Naive thymus-derived CD8-positive, alpha-beta T cell (primary cell): ENCODE measurements around the gene ARPC2. TPM values are rescaled to one million over a fixed set of nuclear protein-coding genes. Genes with fewer than 3 reads are reported as not detected.

Source experiments
- ATAC-seq, 2 donors: fragments of 150-1000 bp; cut with Tn5 transposase in 1 of 2; sonication (Bioruptor Pico), chemical (Tn5 transposase) in 1 of 2; 1 replicate in 1 of 2; 2 replicates in 1 of 2; pipeline ENCODE4 v1.10.0; 2021; ENCODE audit warnings: mild to moderate bottlenecking in 2 of 2, moderate library complexity in 2 of 2
- POLR2A ChIA-PET: fragments of 350-600 bp; sonication (Branson Sonifier 250); formaldehyde crosslinking; loops from one replicate; lab custom pipeline; 2021; ENCODE audit warnings: antibody characterized with exemption; lab: Charles Lee
- DNase-seq, 10 donors: peaks; one replicate each; pipeline versions ENCODE4 v3.0.0 to v3.0.0-alpha.2; 2020 to 2022
- H3K27ac Mint-ChIP-seq, 10 donors: one replicate each; pipeline ENCODE4 v1.8.0; 2020 to 2022; ENCODE audit warnings: mild to moderate bottlenecking in 10 of 10, mixed read lengths in 10 of 10, moderate library complexity in 4 of 10, inconsistent platforms in 1 of 10
- H3K27me3 Mint-ChIP-seq, 5 donors: one replicate each; pipeline ENCODE4 v1.8.0; 2021 to 2022; ENCODE audit warnings: mixed read lengths in 5 of 5
- H3K36me3 Mint-ChIP-seq, 3 donors: one replicate each; pipeline ENCODE4 v1.8.0; 2020 to 2022; ENCODE audit warnings: mixed read lengths in 3 of 3, mild to moderate bottlenecking in 2 of 3, inconsistent platforms in 1 of 3
- H3K4me1 Mint-ChIP-seq, 4 donors: one replicate each; pipeline ENCODE4 v1.8.0; 2021 to 2022; ENCODE audit warnings: mixed read lengths in 4 of 4
- H3K4me3 Mint-ChIP-seq, 10 donors: one replicate each; pipeline ENCODE4 v1.8.0; 2020 to 2022; ENCODE audit warnings: mild to moderate bottlenecking in 10 of 10, mixed read lengths in 10 of 10, moderate library complexity in 6 of 10, inconsistent platforms in 1 of 10
- H3K9me3 Mint-ChIP-seq, 9 donors: one replicate each; pipeline ENCODE4 v1.8.0; 2020 to 2022; ENCODE audit warnings: mixed read lengths in 9 of 9, mild to moderate bottlenecking in 3 of 9, inconsistent platforms in 1 of 9, moderate library complexity in 1 of 9
- polyA plus RNA-seq, 3 donors: library from polyadenylated mRNA; unstranded; fragments of 300-500 nt; fragmentation: Illumina TruSeq; gene quantifications; one replicate each; pipeline ENCODE4 v1.2.3, GENCODE V29; 2021
- total RNA-seq, 8 experiments: library from RNA in 2 of 8; stranded (reverse) in 2 of 8; gene quantifications; one replicate each; pipeline ENCODE4 v1.2.3 and lab custom pipeline; 2021 to 2026

ARPC2 gene
- total and polyA plus RNA-seq, 5 experiments from 2014 or later = 425 to 865 (median 690) TPM

DNA sequence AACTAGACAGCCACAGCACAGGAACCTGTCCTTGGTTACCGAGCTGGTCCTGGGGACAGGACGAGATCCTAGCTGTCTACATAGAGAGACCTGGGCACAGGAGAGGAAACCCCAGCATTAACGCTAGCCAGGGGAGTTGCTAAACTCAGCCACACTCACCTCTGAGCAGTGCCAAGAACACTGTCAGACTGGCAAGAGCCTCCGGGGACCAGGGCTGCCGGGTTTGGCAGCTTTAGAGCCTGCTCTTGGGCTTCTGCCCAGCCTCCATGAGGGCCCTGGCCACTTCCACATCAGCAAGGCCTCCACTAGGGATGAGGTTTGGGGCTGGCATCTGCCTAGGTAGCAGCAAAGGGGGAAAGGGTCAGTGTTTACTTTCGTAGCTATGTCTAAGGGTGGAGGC lies 68.6 kb downstream of the ARPC2 start:
- Mint-ChIP-seq H3K4me3 (peak overlapping the region; percentile 90 to 99 (median 94)), H3K27ac (peak overlapping the region; percentile 97 to 100 (median 98)), H3K36me3 (peaks cover 0 to 11% (median 2%) of the 10 kb centered on the region in 3 donors), H3K9me3 (no peaks in the 10 kb centered on the region), H3K27me3 (no peaks in the 10 kb centered on the region), H3K4me1 (peaks cover 44 to 88% (median 83%) of the 10 kb centered on the region in 4 donors)
- no peak for DNase-seq
- POLR2A ChIA-PET = interaction anchor here (1.8 to 9.8 kb wide), 6 partner anchors 10 to 374 kb away, joined by 5 to 206 read pairs (median 9); partner anchors contain the start of genes AAMP, ARPC2, BCS1L and CATIP
- ATAC-seq = no peak

DNA sequence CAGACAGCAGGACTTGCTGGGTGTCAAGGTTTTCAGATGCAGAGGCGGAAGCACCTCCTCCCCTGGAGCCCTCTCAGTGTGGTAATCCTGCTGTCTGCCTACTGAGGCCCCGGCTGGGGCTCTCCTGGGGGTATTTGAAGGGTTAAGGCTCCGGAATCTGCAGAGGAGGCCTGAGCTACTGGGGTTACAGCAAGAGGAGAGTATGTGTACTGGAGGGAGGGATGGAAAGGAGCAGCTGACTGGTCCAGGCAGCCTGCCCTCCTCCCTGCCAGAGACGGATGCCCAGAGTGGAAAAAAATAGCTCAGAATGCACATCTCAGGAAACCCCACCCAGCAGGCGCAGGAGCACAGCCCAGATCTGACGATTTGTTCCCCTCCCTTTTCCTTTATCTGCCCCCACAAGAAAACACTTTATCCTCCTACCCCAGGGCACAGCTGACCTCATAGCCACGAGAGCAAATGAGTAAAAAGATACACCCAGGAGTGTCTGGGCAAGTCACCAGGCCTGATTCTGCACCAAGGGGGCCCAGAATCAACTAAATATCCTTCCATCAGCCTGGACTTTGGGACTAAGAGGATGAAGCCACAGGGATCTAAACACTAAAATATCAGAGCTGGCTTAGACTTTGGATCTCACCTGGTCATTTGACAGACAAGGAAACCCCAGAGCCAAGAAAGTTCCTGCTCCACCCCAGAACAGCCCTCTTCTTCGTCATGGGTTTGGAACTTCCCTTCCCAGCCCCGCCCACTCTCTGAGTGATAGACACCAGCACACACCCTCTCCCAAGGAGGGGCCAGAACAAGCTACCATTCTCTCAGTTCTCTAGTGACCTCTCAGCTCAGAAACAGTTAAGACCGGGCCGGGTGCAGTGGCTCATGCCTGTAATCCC lies 69.8 kb downstream of the ARPC2 start:
- Mint-ChIP-seq H3K4me1 (peaks cover 49 to 94% (median 88%) of the 10 kb centered on the region in 4 donors), H3K4me3 (peak overlapping the region; percentile 90 to 99 (median 94)), H3K27me3 (no peaks in the 10 kb centered on the region), H3K9me3 (no peaks in the 10 kb centered on the region), H3K27ac (peak overlapping the region; percentile 97 to 100 (median 98)), H3K36me3 (peaks cover 0 to 2% (median 0%) of the 10 kb centered on the region in 3 donors)
- DNase-seq (peak; percentile 59 to 87 (median 79)), ATAC-seq (peak; percentile 72 to 73)
- POLR2A ChIA-PET = interaction anchor here (1.0 to 9.8 kb wide), 13 partner anchors 9 to 373 kb away, joined by 3 to 206 read pairs (median 5); partner anchors contain the start of genes AAMP, ARPC2, BCS1L and CATIP

DNA sequence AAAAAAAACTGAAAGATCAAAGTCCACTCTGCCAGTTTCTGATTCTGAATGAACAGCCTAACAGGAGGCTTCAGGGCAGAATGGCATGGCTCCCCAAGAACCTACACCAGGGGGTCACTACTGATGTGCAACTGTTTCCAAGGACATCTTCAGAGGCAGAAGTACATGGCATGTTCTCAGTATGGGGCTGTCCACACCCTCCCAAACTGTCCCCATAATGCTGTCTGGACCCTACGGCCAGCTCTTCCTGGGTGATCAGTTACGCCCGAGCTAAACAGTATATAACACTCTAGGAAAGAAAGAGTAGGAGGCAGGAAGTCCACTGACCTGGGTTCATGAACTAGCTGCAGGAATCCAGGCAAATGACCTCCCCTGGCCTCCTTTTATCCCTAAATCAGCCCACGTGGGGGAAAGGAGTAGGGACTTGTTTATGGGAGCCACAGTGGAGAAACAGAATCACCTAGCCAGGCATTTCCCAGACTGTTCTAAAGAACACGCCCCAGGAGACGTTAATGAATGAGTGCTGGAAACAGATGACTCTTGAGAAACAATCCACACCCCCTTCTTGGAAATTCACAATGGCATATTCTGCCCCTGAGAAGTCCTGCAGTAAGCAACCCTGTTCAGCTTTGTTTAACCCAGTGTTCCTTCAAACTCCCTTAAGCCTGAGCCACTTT lies 72.8 kb downstream of the ARPC2 start:
- POLR2A ChIA-PET = interaction anchor here (1.0 to 9.8 kb wide), 7 partner anchors 9 to 115 kb away, joined by 3 to 206 read pairs (median 5); partner anchors contain the start of genes AAMP and PNKD
- DNase-seq (no peak), ATAC-seq (no peak)
- Mint-ChIP-seq H3K36me3 (peaks cover 0 to 2% (median 0%) of the 10 kb centered on the region in 3 donors), H3K27ac (peak overlapping the region; percentile 97 to 99 (median 98)), H3K9me3 (no peaks in the 10 kb centered on the region), H3K4me3 (peak overlapping the region; percentile 87 to 99 (median 96)), H3K4me1 (peaks cover 46 to 89% (median 85%) of the 10 kb centered on the region in 4 donors), H3K27me3 (no peaks in the 10 kb centered on the region)

DNA sequence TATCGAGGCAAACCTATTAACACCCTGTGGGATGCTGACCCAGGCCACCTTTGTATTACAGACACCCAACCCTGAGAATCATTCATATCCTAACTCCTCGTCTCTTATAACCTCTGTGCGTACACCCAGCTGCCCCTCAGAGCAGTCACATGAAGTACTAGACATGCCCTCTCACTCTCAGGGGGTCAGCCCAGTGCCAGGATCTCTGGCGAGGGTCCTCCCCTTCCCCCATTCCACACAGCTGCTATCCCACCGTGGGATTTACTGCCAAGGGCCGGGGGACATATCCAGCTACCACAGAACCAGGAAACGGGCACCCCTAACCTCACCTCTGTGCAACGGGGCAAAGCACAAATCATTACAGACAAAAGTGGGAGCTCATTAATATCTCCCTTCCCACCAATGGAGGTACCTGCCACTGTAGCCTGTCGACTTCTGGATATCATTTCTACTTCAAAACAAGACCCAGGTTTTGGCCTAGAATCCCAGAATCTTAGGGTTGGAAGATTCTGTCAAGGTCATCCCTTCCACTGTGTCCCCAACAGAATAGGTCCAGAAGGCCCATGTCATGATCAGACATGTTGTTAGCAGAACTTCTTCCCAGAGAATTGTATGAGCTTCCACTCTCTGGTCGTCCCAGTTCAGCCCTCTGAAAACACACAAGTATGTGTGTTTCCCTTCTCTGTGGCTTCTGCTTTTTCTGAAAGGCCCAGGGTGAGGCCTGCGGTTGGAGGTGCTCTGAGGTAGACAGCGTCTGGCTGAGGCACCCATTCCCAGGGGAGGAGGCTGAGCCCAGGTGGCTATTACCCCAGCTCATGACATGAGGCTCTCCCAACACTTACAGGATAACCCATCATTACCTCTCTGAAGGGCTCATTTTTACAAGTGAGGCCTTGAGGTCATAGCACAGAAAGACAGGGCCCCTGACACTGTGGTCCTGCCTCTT lies 73.6 kb downstream of the ARPC2 start:
- DNase-seq (peak; percentile 26 to 74 (median 40)), ATAC-seq (peak; percentile 22 to 24)
- Mint-ChIP-seq H3K27me3 (no peaks in the 10 kb centered on the region), H3K27ac (peak overlapping the region; percentile 97 to 99 (median 98)), H3K9me3 (no peaks in the 10 kb centered on the region), H3K4me1 (peaks cover 41 to 82% (median 77%) of the 10 kb centered on the region in 4 donors), H3K36me3 (peaks cover 0 to 2% (median 0%) of the 10 kb centered on the region in 3 donors), H3K4me3 (peak overlapping the region; percentile 87 to 99 (median 96))
- POLR2A ChIA-PET = interaction anchor here (0.7 to 9.8 kb wide), 13 partner anchors 8 to 116 kb away, joined by 3 to 206 read pairs (median 4); partner anchors contain the start of genes AAMP and PNKD

DNA sequence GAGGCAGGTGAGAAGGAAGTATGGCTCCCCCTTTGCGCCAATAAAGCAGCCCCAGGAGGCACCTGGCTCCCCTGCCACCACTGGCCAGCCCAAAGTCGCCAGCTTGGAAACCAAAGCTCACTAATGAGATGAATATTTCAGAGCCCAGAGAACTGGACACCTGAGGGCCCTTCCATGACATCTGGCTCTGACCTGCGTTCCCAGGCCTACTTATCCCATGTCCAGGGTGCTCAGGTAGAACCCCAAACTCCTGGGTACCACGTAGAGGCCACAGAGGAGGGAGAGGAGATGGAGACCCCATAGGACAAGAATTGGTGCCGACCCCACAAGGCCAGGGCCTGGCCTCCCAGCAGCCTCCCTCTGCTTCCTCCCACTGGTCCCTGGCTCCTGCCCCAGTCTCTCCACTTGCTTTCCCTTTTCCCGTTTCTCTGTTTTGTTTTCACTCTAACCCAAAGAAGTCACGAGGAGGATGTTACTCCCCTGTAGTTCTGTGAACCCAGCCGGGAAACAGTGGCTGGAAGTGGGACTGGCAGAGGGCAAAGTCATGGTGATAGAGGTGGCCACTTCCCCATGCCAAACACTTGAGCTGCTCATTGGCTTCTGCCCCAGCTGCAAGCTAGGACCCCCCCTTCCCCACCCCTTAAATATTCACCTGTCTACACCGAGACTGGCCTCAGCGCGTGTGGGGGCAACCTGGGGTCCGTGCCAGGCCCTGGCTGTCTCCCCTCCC lies 74.5 kb downstream of the ARPC2 start:
- H3K9me3 Mint-ChIP-seq = no peaks in the 10 kb centered on the region
- H3K27me3 Mint-ChIP-seq = no peaks in the 10 kb centered on the region
- H3K27ac Mint-ChIP-seq = peak overlapping the region; percentile 97 to 99 (median 98)
- H3K36me3 Mint-ChIP-seq = peaks cover 0 to 2% (median 0%) of the 10 kb centered on the region in 3 donors
- peaks cover 36 to 73% (median 68%) of the 10 kb centered on the region in 4 donors for H3K4me1 Mint-ChIP-seq
- DNase-seq = peak in 1 of 10 donors; percentile 20
- peak overlapping the region; percentile 87 to 99 (median 96) for H3K4me3 Mint-ChIP-seq
- POLR2A ChIA-PET = interaction anchor here (0.8 to 9.8 kb wide), 13 partner anchors 8 to 115 kb away, joined by 3 to 206 read pairs (median 5); partner anchors contain the start of genes AAMP, CATIP and PNKD
- peak in 1 of 2 donors; percentile 1 for ATAC-seq

DNA sequence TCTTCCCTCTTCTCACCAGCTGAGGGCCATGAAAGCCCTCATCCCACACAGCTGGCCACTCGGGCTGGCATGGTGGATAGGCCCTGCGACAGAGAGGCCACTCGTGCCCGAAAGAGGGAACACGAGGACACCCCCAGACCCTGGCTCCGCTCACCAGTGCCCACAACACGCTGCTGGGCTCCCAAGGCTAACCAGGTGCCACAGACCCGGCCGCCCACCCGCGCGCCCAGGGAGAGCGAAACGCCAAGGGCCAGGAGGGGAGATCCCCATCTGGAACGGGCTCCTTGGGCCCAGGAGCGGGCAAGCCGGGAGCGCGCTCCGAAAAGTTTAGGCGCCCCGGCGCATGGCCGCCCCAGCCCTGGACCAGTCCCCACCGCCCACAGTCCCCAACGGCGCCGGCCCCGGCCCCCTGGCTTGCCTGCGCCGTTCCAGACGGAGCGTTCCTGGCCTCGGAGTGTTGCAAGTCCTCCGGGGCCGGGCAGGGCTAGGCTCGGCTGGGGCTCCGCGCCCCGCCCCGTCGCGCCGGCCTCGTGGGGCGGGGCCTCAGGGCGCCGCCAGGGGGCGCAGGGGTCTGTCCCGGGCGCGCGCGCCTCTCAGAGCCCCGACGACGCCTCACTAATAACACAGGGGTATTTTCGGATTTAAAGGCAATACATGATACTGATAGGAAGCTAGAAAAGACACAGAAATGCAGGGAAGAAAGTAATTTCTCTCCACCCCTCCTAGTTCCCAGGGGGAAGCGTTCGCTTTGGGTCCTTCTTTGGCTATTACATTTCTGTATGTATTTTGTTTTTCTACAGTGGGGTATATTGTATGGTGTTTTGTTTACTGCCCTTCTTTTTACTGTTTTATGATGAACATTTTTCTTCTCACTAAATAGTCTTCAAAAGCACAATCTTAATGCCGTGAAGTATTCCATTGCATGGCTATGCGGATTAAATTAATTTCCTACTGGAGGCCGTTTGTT lies 75.3 kb downstream of the ARPC2 start, which contains the start of gene TMBIM1:
TMBIM1 (minus strand) TSS at position 456 of the 967 bp plus-strand sequence. CDS start 10,362 bp downstream, outside the sequence.
- no peaks in the 10 kb centered on the region for H3K36me3 Mint-ChIP-seq
- peak within 1 kb of the TSS; percentile 97 to 99 (median 98) for H3K27ac Mint-ChIP-seq
- H3K4me3 Mint-ChIP-seq = peak within 1 kb of the TSS; percentile 87 to 99 (median 96)
- POLR2A ChIA-PET = interaction anchor here (0.6 to 9.8 kb wide), 12 partner anchors 10 to 115 kb away, joined by 3 to 206 read pairs (median 4); partner anchors contain the start of genes AAMP, CATIP and PNKD
- no peaks in the 10 kb centered on the region for H3K27me3 Mint-ChIP-seq
- H3K9me3 Mint-ChIP-seq = no peaks in the 10 kb centered on the region
- peaks cover 27 to 64% (median 59%) of the 10 kb centered on the region in 4 donors for H3K4me1 Mint-ChIP-seq
- DNase-seq = peak; percentile 66 to 90 (median 82)
- peak; percentile 79 to 86 for ATAC-seq

DNA sequence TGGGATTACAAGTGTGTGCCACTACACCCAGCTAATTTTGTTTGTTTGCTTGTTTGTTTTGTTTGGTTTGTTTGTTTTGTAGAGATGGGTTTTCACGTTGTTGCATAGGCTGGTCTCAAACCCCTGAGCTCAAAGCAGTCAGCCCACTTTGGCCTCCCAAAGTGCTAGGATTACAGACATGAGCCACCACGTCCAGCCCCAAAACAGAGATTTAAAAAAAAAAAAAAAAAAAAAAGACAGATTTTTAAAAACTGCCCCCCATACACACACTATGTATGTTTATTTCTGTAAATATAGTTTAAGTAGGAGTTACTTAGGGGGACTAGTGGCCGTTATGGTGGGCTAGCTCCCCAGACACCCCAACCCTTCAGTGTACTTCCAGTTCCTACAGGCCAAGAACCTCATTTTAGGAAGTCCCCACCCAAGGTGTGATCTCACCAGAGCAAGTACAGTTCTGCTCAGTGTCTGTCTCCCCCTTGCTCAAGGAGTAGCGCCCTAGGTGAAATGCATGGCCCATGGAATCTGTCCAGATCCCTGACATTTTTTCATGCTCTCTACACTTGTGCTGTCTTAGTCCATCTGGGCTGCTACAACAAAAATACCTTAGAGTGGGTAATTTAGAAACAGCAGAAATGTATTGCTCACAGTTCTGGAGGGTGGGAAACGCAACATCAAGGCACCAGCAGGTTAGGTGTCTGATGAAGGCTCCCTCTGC lies 76.9 kb downstream of the ARPC2 start:
- Mint-ChIP-seq H3K27me3 (no peaks in the 10 kb centered on the region), H3K4me1 (peaks cover 25 to 50% (median 44%) of the 10 kb centered on the region in 4 donors), H3K9me3 (no peaks in the 10 kb centered on the region), H3K27ac (peak overlapping the region in 8 of 10 donors; percentile 36 to 96 (median 67)), H3K4me3 (peak overlapping the region in 5 of 10 donors; percentile 22 to 52 (median 24)), H3K36me3 (no peaks in the 10 kb centered on the region)
- no peak for ATAC-seq
- DNase-seq = peak in 1 of 10 donors; percentile 45
- POLR2A ChIA-PET = interaction anchor here (0.6 to 4.1 kb wide), 9 partner anchors 19 to 116 kb away, joined by 3 to 34 read pairs (median 4); partner anchors contain the start of gene CTDSP1

DNA sequence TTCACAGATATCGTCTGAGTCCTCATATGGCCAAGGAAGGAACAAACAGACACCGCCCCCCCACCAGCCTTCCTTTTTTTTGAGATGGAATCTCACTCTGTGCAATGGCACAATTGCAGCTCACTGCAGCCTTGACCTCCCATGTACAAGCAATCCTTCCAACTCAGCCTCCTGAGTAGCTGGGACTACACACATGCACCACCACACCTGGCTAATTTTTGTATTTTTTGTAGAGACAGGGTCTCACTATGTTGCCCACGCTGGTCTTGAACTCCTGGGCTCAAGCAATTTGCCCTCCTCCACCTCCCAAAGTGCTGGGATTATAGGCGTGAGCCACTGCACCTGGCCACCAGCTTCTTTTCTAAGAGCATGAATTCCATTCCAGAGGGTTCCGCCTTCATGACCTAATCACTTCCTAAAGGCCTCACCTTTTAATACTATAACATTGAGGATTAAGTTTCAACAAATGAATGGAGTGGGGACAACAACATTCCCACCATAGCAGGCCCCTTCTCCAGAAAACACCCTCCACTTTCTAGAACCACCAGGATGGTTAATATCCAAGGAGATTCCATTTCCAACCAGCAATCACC lies 77.5 kb downstream of the ARPC2 start:
- Mint-ChIP-seq H3K36me3 (no peaks in the 10 kb centered on the region), H3K27ac (peak overlapping the region in 6 of 10 donors; percentile 25 to 67 (median 38)), H3K9me3 (no peaks in the 10 kb centered on the region), H3K4me3 (no peak overlapping the region), H3K27me3 (no peaks in the 10 kb centered on the region), H3K4me1 (peaks cover 22 to 43% (median 38%) of the 10 kb centered on the region in 4 donors)
- POLR2A ChIA-PET = interaction anchor here (0.6 to 1.0 kb wide), 2 partner anchors 74 to 105 kb away, joined by 3 read pairs; partner anchors contain the start of gene CTDSP1
- DNase-seq = peak in 1 of 10 donors; percentile 14
- ATAC-seq = no peak

DNA sequence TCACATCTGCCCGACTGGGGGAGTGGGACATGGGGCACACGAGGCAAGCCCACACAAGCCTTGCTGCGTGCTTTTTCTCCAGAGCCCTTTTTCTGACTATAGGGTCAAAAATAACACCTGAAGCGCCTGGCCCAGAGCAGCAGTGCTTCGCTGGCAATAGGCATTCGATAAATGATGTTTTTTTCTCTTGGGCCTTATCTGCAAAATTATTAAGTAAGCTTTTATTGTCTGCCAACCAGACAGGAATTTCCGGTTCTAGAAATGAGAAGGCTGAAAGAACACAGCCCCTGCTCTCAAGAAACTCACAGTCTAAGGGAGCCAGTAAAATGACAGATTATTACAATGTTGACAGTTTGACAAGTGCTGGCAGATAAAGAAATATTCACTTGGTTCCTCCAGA lies 78.0 kb downstream of the ARPC2 start:
- Mint-ChIP-seq H3K36me3 (no peaks in the 10 kb centered on the region), H3K9me3 (no peaks in the 10 kb centered on the region), H3K27me3 (no peaks in the 10 kb centered on the region), H3K4me3 (no peak overlapping the region), H3K4me1 (peaks cover 19 to 38% (median 33%) of the 10 kb centered on the region in 4 donors), H3K27ac (peak overlapping the region in 2 of 10 donors; percentile 19 to 21)
- DNase-seq (peak in 1 of 10 donors; percentile 19), ATAC-seq (no peak)
- POLR2A ChIA-PET = interaction anchor here (0.8 to 4.8 kb wide), 4 partner anchors 22 to 101 kb away, joined by 3 to 27 read pairs (median 10); partner anchors contain the start of genes AAMP, CATIP and PNKD
